ENCODE data around the gene RTN4RL2.

- TF ChIP-seq TAF1 (IDR thresholded peaks at IDR 0.05; ENCODE audit: low read depth): no peak
- TF ChIP-seq, protein P1, sequence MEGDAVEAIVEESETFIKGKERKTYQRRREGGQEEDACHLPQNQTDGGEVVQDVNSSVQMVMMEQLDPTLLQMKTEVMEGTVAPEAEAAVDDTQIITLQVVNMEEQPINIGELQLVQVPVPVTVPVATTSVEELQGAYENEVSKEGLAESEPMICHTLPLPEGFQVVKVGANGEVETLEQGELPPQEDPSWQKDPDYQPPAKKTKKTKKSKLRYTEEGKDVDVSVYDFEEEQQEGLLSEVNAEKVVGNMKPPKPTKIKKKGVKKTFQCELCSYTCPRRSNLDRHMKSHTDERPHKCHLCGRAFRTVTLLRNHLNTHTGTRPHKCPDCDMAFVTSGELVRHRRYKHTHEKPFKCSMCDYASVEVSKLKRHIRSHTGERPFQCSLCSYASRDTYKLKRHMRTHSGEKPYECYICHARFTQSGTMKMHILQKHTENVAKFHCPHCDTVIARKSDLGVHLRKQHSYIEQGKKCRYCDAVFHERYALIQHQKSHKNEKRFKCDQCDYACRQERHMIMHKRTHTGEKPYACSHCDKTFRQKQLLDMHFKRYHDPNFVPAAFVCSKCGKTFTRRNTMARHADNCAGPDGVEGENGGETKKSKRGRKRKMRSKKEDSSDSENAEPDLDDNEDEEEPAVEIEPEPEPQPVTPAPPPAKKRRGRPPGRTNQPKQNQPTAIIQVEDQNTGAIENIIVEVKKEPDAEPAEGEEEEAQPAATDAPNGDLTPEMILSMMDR (IDR thresholded peaks at IDR 0.05; ENCODE audit: poor library complexity, severe bottlenecking): no peak
- TF ChIP-seq MXI1 (conservative IDR thresholded peaks at IDR 0.05; ENCODE audit: poor library complexity, severe bottlenecking): no peak
- no peak for TF ChIP-seq RAD21 (conservative IDR thresholded peaks at IDR 0.05)
- no peak for TF ChIP-seq EP300 (conservative IDR thresholded peaks at IDR 0.05; ENCODE audit: poor library complexity, severe bottlenecking)
- no peak for TF ChIP-seq EZH2 (IDR thresholded peaks at IDR 0.05; ENCODE audit: borderline replicate concordance, insufficient read depth, low read length, poor library complexity, severe bottlenecking)
- TF ChIP-seq POLR2AphosphoS5 (IDR thresholded peaks at IDR 0.05): no peak
These were observed 15.8 kb upstream of the RTN4RL2 start for GRCh38 chr11:57444362-57445121.
